H1 (cell line): ENCODE results near the gene MAPK11. TPM values are rescaled to one million over a fixed set of nuclear protein-coding genes. Genes with fewer than 3 reads are reported as not detected.

Experiments
- CTCF ChIA-PET: fragments of 300-600 bp; sonication (Branson Sonifier 250); formaldehyde crosslinking; loops from one replicate; lab custom pipeline; 2021; ENCODE audit not compliant: partially characterized antibody; lab: Charles Lee
- POLR2A ChIA-PET: fragments of 300-600 bp; sonication (Branson Sonifier 250); formaldehyde crosslinking; loops from one replicate; lab custom pipeline; 2021; ENCODE audit warnings: inconsistent platforms; ENCODE audit not compliant: partially characterized antibody; lab: Charles Lee
- DNase-seq, 2 experiments: peaks; one replicate each; pipeline versions ENCODE4 v3.0.0 to v3.0.0-alpha.2; 2010 to 2022; ENCODE audit warnings: low spot score in 2 of 2, low read depth in 1 of 2, mixed read lengths in 1 of 2
- FAIRE-seq: peaks from 2 replicates; lab custom pipeline; 2011; peaks lifted over from hg19 to GRCh38; lab: Jason Lieb, UNC
- H2AFZ ChIP-seq: 2 replicates; pipeline ENCODE4 v1.8.1; 2012; ENCODE audit warnings: low read length, inconsistent platforms
- H2AK5ac ChIP-seq: 2 replicates; pipeline ENCODE4 v1.6.1; 2013; ENCODE audit warnings: low read depth, low read length
- H2BK120ac ChIP-seq: replicated peaks from 2 replicates; pipeline ENCODE3; 2013; ENCODE audit warnings: low read depth, low read length, inconsistent platforms
- H2BK12ac ChIP-seq: 2 replicates; pipeline ENCODE4 v1.6.1; 2013; ENCODE audit warnings: low read depth, low read length
- H2BK15ac ChIP-seq: 2 replicates; pipeline ENCODE4 v1.6.1; 2013; ENCODE audit warnings: low read length
- H2BK20ac ChIP-seq: 2 replicates; pipeline ENCODE4 v1.6.1; 2013; ENCODE audit warnings: low read length
- H2BK5ac ChIP-seq: 2 replicates; pipeline ENCODE4 v1.6.1; 2013; ENCODE audit warnings: low read depth, low read length
- H3K14ac ChIP-seq: 2 replicates; pipeline ENCODE4 v1.6.1; 2013; ENCODE audit warnings: inconsistent platforms; ENCODE audit not compliant: insufficient read length
- H3K18ac ChIP-seq: 2 replicates; pipeline ENCODE4 v1.6.1; 2013; ENCODE audit warnings: low read length; ENCODE audit errors: extremely low read depth
- H3K23ac ChIP-seq: 2 replicates; pipeline ENCODE4 v1.6.1; 2013; ENCODE audit warnings: inconsistent platforms; ENCODE audit not compliant: insufficient read length
- H3K23me2 ChIP-seq: 2 replicates; pipeline ENCODE4 v1.6.1; 2013; ENCODE audit warnings: low read depth, low read length
- H3K27ac ChIP-seq: 2 replicates; pipeline ENCODE4 v1.6.1; 2011; ENCODE audit warnings: low read depth, low read length, inconsistent platforms
- H3K27me3 ChIP-seq, 4 experiments: replicated peaks in 1 of 4; 1 replicate in 1 of 4; 2 replicates in 3 of 4; pipeline versions ENCODE4 v1.6.1 to v1.8.1; 2011 to 2013; ENCODE audit warnings: low read length in 3 of 4, mild to moderate bottlenecking in 3 of 4, inconsistent platforms in 2 of 4, mixed read lengths in 2 of 4, moderate library complexity in 1 of 4; ENCODE audit not compliant: control insufficient read depth in 3 of 4, insufficient read depth in 3 of 4; ENCODE audit errors: extremely low read depth in 1 of 4
- H3K36me3 ChIP-seq, 4 experiments: 2 replicates each; pipeline versions ENCODE4 v1.6.1 to v1.8.1; 2011 to 2013; ENCODE audit warnings: mild to moderate bottlenecking in 4 of 4, low read length in 3 of 4, moderate library complexity in 2 of 4, control low read depth in 1 of 4, inconsistent platforms in 1 of 4; ENCODE audit not compliant: insufficient read depth in 4 of 4, control insufficient read depth in 2 of 4
- H3K4ac ChIP-seq: replicated peaks from 2 replicates; pipeline ENCODE3; 2013; ENCODE audit warnings: low read length, low read depth, mixed read lengths, inconsistent platforms; ENCODE audit not compliant: insufficient read length
- H3K4me1 ChIP-seq, 4 experiments: replicated peaks in 1 of 4; 1 replicate in 1 of 4; 2 replicates in 3 of 4; pipeline versions ENCODE4 v1.6.1 to v1.8.1; 2011 to 2013; ENCODE audit warnings: low read length in 3 of 4, inconsistent platforms in 2 of 4, mixed read lengths in 1 of 4; ENCODE audit not compliant: insufficient read depth in 4 of 4, control insufficient read depth in 3 of 4
- H3K4me2 ChIP-seq, 2 experiments: 2 replicates each; pipeline versions ENCODE4 v1.6.1 to v1.8.1; 2011 to 2013; ENCODE audit warnings: low read depth in 2 of 2, low read length in 2 of 2, control low read depth in 1 of 2, inconsistent platforms in 1 of 2, mild to moderate bottlenecking in 1 of 2; ENCODE audit not compliant: insufficient read depth in 1 of 2
- H3K4me3 ChIP-seq, 4 experiments: fragments of 200-600, 300-600 bp in 1 of 4; sonication (generic), shearing (Covaris generic), sonication (Bioruptor Twin) in 1 of 4; 2 replicates each; pipeline versions ENCODE4 v1.5.1 to v1.8.1; 2011 to 2016; ENCODE audit warnings: low read length in 4 of 4, low read depth in 3 of 4, control low read depth in 2 of 4, inconsistent platforms in 2 of 4, mild to moderate bottlenecking in 2 of 4, mixed read lengths in 1 of 4, moderate library complexity in 1 of 4; ENCODE audit not compliant: insufficient read depth in 2 of 4; ENCODE audit errors: extremely low read depth in 1 of 4
- H3K56ac ChIP-seq: replicated peaks from 2 replicates; pipeline ENCODE3; 2013; ENCODE audit warnings: low read depth, mild to moderate bottlenecking, mixed read lengths, low read length, inconsistent platforms; ENCODE audit not compliant: insufficient read length
- H3K79me1 ChIP-seq: 2 replicates; pipeline ENCODE4 v1.6.1; 2013; ENCODE audit warnings: low read depth, low read length, control low read depth
- H3K79me2 ChIP-seq, 2 experiments: 2 replicates each; pipeline versions ENCODE4 v1.6.1 to v1.8.1; 2012 to 2013; ENCODE audit warnings: low read length in 2 of 2, mild to moderate bottlenecking in 2 of 2, inconsistent platforms in 1 of 2; ENCODE audit not compliant: insufficient read depth in 2 of 2, control insufficient read depth in 1 of 2
- H3K9ac ChIP-seq, 4 experiments: replicated peaks in 1 of 4; 1 replicate in 1 of 4; 2 replicates in 3 of 4; pipeline versions ENCODE4 v1.6.1 to v1.8.1; 2011 to 2013; ENCODE audit warnings: low read depth in 3 of 4, low read length in 3 of 4, control low read depth in 2 of 4, mild to moderate bottlenecking in 2 of 4, moderate library complexity in 2 of 4, inconsistent platforms in 1 of 4; ENCODE audit errors: extremely low read depth in 1 of 4
- H3K9me3 ChIP-seq, 2 experiments: 2 replicates each; pipeline versions ENCODE4 v1.6.1 to v1.8.1; 2012 to 2013; ENCODE audit warnings: mild to moderate bottlenecking in 2 of 2, moderate library complexity in 2 of 2, control low read depth in 1 of 2, inconsistent platforms in 1 of 2, low read depth in 1 of 2, low read length in 1 of 2, mixed read lengths in 1 of 2; ENCODE audit not compliant: insufficient read depth in 2 of 2
- H4K20me1 ChIP-seq, 2 experiments: replicated peaks in 1 of 2; 2 replicates each; pipeline versions ENCODE3 to v1.8.1; 2011 to 2013; ENCODE audit warnings: inconsistent platforms in 2 of 2, low read length in 2 of 2, mild to moderate bottlenecking in 1 of 2; ENCODE audit not compliant: insufficient read depth in 2 of 2, control insufficient read depth in 1 of 2
- H4K5ac ChIP-seq: 2 replicates; pipeline ENCODE4 v1.6.1; 2013; ENCODE audit warnings: low read length, low read depth, mixed read lengths, inconsistent platforms; ENCODE audit not compliant: insufficient read length
- H4K8ac ChIP-seq: 2 replicates; pipeline ENCODE4 v1.8.0; 2013; ENCODE audit warnings: mild to moderate bottlenecking, moderate library complexity, low read length, inconsistent platforms; ENCODE audit not compliant: insufficient read depth; ENCODE audit errors: extremely low read depth
- H4K91ac ChIP-seq: replicated peaks from 2 replicates; pipeline ENCODE3; 2013; ENCODE audit warnings: low read length, mixed read lengths, inconsistent platforms; ENCODE audit not compliant: insufficient read length
- CEBPB ChIP-seq: IDR thresholded peaks from 2 replicates; pipeline ENCODE4 v1.6.1; 2012; ENCODE audit warnings: low read depth, low read length
- SIRT6 ChIP-seq: IDR thresholded peaks from one replicate; pipeline ENCODE4 v1.7.1; 2012; ENCODE audit warnings: low read length, inconsistent platforms
- TAF7 ChIP-seq: optimal IDR thresholded peaks from 2 replicates; pipeline ENCODE3; 2011; ENCODE audit warnings: low read depth, mild to moderate bottlenecking, inconsistent platforms, low read length, moderate library complexity, borderline replicate concordance
- WGBS, 2 experiments: shearing (Covaris generic) in 1 of 2; methylation state at CpG; one replicate each; pipeline versions ENCODE4 v1.1.6 to v1.1.7; 2013 to 2015; ENCODE audit warnings: low lambda C conversion rate in 2 of 2, mixed read lengths in 2 of 2, inconsistent platforms in 1 of 2, low coverage in 1 of 2, missing lambda C conversion rate in 1 of 2; ENCODE audit not compliant: insufficient replicate concordance in 2 of 2, insufficient coverage in 1 of 2, insufficient read length in 1 of 2; ENCODE audit errors: extremely low coverage in 1 of 2, missing lambda C conversion rate in 1 of 2; 5-methylcytosine and 5-hydroxymethylcytosine counted together
- polyA plus RNA-seq, 7 experiments: library from polyadenylated mRNA; depleted of rRNA in 3 of 7; stranded (reverse) in 5 of 7; unstranded in 2 of 7; fragments of >200 nt in 5 of 7; fragments of 200-250 nt in 2 of 7; gene quantifications; 1 replicate in 5 of 7; 2 replicates in 1 of 7; 4 replicates in 1 of 7; pipeline versions ENCODE4 v1.2.1 to v1.2.3, GENCODE V29; 2011 to 2013; ENCODE audit warnings: missing spikeins in 2 of 7, mixed read lengths in 2 of 7
- total RNA-seq: library from RNA; stranded (reverse); fragmentation: NEBNext Ultra II Directional; extraction: Animal tissue kit (Norgen Biotek cat#: 25700); gene quantifications from 2 replicates; pipeline ENCODE4 v1.2.1, GENCODE V29; 2021
- TF ChIP-seq, protein P1 (sequence below): IDR thresholded peaks from 2 replicates; pipeline ENCODE4 v1.6.1; 2012; ENCODE audit warnings: inconsistent platforms
- TF ChIP-seq, protein P2 (sequence below), 3 experiments: IDR thresholded peaks; 1 replicate in 2 of 3; 2 replicates in 1 of 3; pipeline versions ENCODE4 v1.5.1 to v1.6.1; 2011; ENCODE audit warnings: low read length in 3 of 3, mild to moderate bottlenecking in 3 of 3, inconsistent platforms in 2 of 3, low read depth in 1 of 3, moderate library complexity in 1 of 3; ENCODE audit not compliant: insufficient read depth in 1 of 3; ENCODE audit errors: control extremely low read depth in 1 of 3
- TF ChIP-seq, protein P3 (sequence below): IDR thresholded peaks from 2 replicates; pipeline ENCODE4 v1.6.1; 2011; ENCODE audit warnings: low read depth, mild to moderate bottlenecking, low read length; ENCODE audit not compliant: insufficient read depth

MAPK11 gene
- total and polyA plus RNA-seq, 2 of the 8 experiments (the other 6 are each of a cell fraction or from before 2014, with no cell fraction given) = 0.70 to 1.5 TPM

DNA sequence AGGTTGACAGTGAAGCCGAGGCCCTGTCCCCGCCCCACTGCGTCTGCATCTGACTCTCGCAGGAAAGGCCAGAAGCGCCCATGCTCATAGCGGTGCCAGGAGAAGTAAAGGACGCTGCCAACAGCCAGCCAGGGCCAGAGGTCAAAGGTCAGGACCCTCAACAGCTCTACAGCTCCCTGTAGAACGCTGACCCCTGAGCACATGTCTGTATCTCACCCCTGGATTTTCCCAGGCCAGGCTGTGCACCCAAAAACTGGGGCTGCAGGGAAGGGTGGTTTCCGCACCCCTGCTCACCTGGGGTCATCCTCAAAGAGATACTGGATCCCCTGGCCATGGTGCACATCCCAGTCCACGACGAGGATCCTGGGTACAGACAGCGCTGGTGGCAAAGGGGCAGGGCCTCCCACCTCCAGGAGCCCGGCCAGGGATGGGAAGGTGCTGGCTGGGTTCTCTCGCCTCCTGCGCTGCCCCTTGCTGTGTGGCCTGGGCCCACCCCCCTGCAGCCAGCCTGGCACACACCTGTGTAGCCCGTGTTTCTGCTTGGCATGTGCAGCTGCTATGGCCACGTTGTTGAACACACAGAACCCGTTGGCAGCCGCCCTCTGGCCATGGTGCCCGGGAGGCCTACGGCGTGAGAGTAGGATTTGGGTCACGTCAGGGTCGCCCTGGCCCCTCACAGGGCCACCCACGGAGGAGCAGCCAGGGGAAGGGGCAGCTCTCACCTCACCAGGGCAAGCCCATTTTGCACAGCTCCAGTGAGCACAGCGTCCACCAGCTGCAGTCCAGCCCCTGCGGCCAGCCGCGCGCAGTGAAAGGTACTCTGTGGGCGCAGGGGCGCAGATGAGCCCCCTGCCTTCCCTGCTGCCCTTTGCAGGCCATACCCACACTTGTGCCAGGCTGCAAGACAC lies 20.6 kb downstream of the MAPK11 start:
- Histone ChIP-seq H3K9me3 (no peaks in the 10 kb centered on the region), H4K8ac (no peak overlapping the region; the same call in 1 of the 2 replicates), H3K14ac (no peak overlapping the region), H3K4me1 (peaks cover 0 to 20% (median 16%) of the 10 kb centered on the region in 4 experiments; a peak in 6 of 7 replicates), H2BK20ac (no peak overlapping the region), H4K5ac (no peak overlapping the region), H3K9ac (peak overlapping the region in 2 of 4 experiments; percentile 14 to 42; a peak in 2 of 7 replicates), H3K27me3 (no peaks in the 10 kb centered on the region), H2BK12ac (no peak overlapping the region), H2AFZ (no peak overlapping the region), H4K91ac (no peak overlapping the region), H3K23me2 (peaks cover 18% of the 10 kb centered on the region), H2BK120ac (no peak overlapping the region), H2BK5ac (no peak overlapping the region), H3K18ac (no peak overlapping the region), H3K23ac (no peak overlapping the region), H3K4me3 (peak overlapping the region in 1 of 4 experiments; percentile 80; a peak in 1 of 8 replicates), H2BK15ac (0 out of 2 replicates have a peak overlapping the region, but pooled peaks have one; percentile 9), H3K4ac (no peak overlapping the region), H3K4me2 (peak overlapping the region; percentile 68 to 99), H3K79me1 (peaks cover 6% of the 10 kb centered on the region; the same call in 1 of the 2 replicates), H3K79me2 (0 out of 4 replicates have a peak, but pooled peaks cover 0 to 3% of the 10 kb centered on the region in 2 experiments), H4K20me1 (peaks cover 0 to 16% of the 10 kb centered on the region in 2 experiments), H3K36me3 (no peaks in the 10 kb centered on the region), H2AK5ac (no peak overlapping the region), H3K27ac (no peak overlapping the region), H3K56ac (no peak overlapping the region)
- DNase-seq = no peak
- 88% methylated on average over 28 of the region's 32 CpGs; no CpG with 5 or more reads in 1 of the 2 experiments for WGBS, 2 experiments
- FAIRE-seq = no peak
- ChIA-PET POLR2A (interaction anchor here (1.0 to 2.6 kb wide), 2 partner anchors 7 to 23 kb away, joined by 4 to 6 read pairs; no protein-coding TSS in a partner anchor), CTCF (interaction anchor here (0.6 to 3.7 kb wide), 12 partner anchors 8 to 320 kb away, joined by 3 to 30 read pairs (median 3); no protein-coding TSS in a partner anchor)
- TF ChIP-seq SIRT6 (no peak), TAF7 (no peak), CEBPB (no peak)
- TF ChIP-seq, protein P1, sequence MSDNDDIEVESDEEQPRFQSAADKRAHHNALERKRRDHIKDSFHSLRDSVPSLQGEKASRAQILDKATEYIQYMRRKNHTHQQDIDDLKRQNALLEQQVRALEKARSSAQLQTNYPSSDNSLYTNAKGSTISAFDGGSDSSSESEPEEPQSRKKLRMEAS = no peak
- TF ChIP-seq, protein P2, sequence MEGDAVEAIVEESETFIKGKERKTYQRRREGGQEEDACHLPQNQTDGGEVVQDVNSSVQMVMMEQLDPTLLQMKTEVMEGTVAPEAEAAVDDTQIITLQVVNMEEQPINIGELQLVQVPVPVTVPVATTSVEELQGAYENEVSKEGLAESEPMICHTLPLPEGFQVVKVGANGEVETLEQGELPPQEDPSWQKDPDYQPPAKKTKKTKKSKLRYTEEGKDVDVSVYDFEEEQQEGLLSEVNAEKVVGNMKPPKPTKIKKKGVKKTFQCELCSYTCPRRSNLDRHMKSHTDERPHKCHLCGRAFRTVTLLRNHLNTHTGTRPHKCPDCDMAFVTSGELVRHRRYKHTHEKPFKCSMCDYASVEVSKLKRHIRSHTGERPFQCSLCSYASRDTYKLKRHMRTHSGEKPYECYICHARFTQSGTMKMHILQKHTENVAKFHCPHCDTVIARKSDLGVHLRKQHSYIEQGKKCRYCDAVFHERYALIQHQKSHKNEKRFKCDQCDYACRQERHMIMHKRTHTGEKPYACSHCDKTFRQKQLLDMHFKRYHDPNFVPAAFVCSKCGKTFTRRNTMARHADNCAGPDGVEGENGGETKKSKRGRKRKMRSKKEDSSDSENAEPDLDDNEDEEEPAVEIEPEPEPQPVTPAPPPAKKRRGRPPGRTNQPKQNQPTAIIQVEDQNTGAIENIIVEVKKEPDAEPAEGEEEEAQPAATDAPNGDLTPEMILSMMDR (IDR thresholded peaks at IDR 0.05; ENCODE audit: control extremely low read depth in 1 of 3, insufficient read depth in 1 of 3, low read depth in 1 of 3, low read length in 3 of 3) = no peak
- TF ChIP-seq, protein P3, sequence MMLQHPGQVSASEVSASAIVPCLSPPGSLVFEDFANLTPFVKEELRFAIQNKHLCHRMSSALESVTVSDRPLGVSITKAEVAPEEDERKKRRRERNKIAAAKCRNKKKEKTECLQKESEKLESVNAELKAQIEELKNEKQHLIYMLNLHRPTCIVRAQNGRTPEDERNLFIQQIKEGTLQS = no peak
